IPS-20b (cell line): Measurements from ENCODE around the gene CNTN6.

Experiments used
- H3K27ac ChIP-seq: one replicate; pipeline ENCODE4 v1.5.1; 2013; ENCODE audit warnings: low read length
- H3K27me3 ChIP-seq: 2 replicates; pipeline ENCODE4 v1.6.1; 2013; ENCODE audit warnings: mild to moderate bottlenecking, low read length, inconsistent platforms; ENCODE audit not compliant: insufficient read depth
- H3K36me3 ChIP-seq: 2 replicates; pipeline ENCODE4 v1.6.1; 2013; ENCODE audit warnings: low read depth, mild to moderate bottlenecking, inconsistent platforms, low read length, moderate library complexity; ENCODE audit not compliant: insufficient read depth
- H3K4me1 ChIP-seq: 2 replicates; pipeline ENCODE4 v1.6.1; 2013; ENCODE audit warnings: mild to moderate bottlenecking, control low read depth, inconsistent platforms, low read length, moderate library complexity; ENCODE audit not compliant: insufficient read depth
- H3K4me3 ChIP-seq: 2 replicates; pipeline ENCODE4 v1.5.1; 2013; ENCODE audit warnings: mild to moderate bottlenecking, low read length, inconsistent platforms
- H3K9ac ChIP-seq: 2 replicates; pipeline ENCODE4 v1.6.1; 2013; ENCODE audit warnings: low read depth, mild to moderate bottlenecking, inconsistent platforms, low read length, moderate library complexity
- H3K9me3 ChIP-seq: 2 replicates; pipeline ENCODE4 v1.6.1; 2013; ENCODE audit warnings: mild to moderate bottlenecking, low read depth, low read length, inconsistent platforms; ENCODE audit not compliant: insufficient read depth

Gene CNTN6

GRCh38 chr3:1228289-1228688, 135.5 kb downstream of the CNTN6 start:
- H3K27me3 ChIP-seq: no peaks in the 10 kb centered on the region
- no peak overlapping the region for H3K27ac ChIP-seq
- H3K36me3 ChIP-seq: no peaks in the 10 kb centered on the region
- no peak overlapping the region for H3K4me3 ChIP-seq
- H3K9me3 ChIP-seq: no peaks in the 10 kb centered on the region
- peaks cover 9% of the 10 kb centered on the region; the same call in 1 of the 2 replicates for H3K4me1 ChIP-seq
- H3K9ac ChIP-seq: no peak overlapping the region

- Histone ChIP-seq H3K4me3 (no peak overlapping the region), H3K9me3 (no peaks in the 10 kb centered on the region), H3K27ac (no peak overlapping the region), H3K27me3 (no peaks in the 10 kb centered on the region), H3K36me3 (no peaks in the 10 kb centered on the region), H3K4me1 (peaks cover 9% of the 10 kb centered on the region; the same call in 1 of the 2 replicates), H3K9ac (no peak overlapping the region)
Measured at GRCh38 chr3:1230920-1231319, 138.1 kb downstream of the CNTN6 start.

DNA sequence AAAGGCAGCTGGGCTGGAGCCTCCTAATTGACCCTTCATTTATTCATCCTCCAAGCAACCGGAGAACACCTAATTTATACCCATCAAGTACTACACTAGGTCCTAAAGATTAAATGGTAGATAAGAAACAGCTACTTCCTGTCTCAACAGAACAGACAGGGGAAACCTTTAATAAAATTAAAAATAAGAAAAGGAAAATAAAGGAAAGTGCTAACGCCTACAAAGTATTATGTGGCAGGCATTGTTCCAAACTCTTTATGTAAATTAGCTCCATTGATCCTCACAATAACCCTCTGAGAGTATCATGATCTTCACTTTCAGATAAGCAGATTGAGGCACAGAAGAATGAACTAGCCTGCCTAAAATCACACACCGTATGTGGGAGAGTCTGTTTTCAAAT, 139.5 kb downstream of the CNTN6 start:
- no peaks in the 10 kb centered on the region for H3K27me3 ChIP-seq
- no peak overlapping the region for H3K27ac ChIP-seq
- H3K36me3 ChIP-seq: no peaks in the 10 kb centered on the region
- peaks cover 9% of the 10 kb centered on the region; the same call in 1 of the 2 replicates for H3K4me1 ChIP-seq
- H3K4me3 ChIP-seq: no peak overlapping the region
- no peaks in the 10 kb centered on the region for H3K9me3 ChIP-seq
- no peak overlapping the region for H3K9ac ChIP-seq

DNA sequence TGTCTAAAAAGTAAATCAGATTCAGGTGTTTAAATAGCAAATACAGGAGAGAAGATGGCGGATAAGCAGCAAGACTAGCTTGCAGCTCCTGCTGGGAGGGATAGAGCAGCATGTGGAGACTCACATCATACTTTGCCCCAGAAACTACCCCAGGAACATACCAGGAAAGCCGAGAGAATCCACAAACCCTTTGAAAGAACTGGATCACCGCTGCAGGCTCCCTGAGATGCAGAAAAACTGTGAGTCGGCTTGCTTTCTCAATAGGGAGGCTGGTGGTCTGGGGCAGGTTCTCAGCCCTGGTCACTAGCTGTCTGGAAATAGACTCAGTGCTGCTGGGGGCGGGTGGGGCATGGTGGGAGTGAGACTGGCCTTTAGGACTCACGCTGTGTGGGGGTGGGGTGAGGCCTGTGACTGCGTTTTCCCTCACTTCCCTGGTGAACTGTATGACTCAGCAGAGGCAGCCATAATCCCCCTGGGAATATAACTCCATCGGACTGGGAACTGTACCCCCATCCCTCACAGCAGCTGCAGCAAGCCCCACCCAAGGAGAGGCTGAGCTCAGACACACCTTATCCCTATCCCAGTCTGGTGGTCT, 142.8 kb downstream of the CNTN6 start:
- H3K27me3 ChIP-seq: no peaks in the 10 kb centered on the region
- H3K4me3 ChIP-seq: no peak overlapping the region
- H3K9me3 ChIP-seq: no peaks in the 10 kb centered on the region
- no peaks in the 10 kb centered on the region for H3K36me3 ChIP-seq
- H3K9ac ChIP-seq: no peak overlapping the region
- H3K27ac ChIP-seq: no peak overlapping the region
- peaks cover 9% of the 10 kb centered on the region; the same call in 1 of the 2 replicates for H3K4me1 ChIP-seq

DNA sequence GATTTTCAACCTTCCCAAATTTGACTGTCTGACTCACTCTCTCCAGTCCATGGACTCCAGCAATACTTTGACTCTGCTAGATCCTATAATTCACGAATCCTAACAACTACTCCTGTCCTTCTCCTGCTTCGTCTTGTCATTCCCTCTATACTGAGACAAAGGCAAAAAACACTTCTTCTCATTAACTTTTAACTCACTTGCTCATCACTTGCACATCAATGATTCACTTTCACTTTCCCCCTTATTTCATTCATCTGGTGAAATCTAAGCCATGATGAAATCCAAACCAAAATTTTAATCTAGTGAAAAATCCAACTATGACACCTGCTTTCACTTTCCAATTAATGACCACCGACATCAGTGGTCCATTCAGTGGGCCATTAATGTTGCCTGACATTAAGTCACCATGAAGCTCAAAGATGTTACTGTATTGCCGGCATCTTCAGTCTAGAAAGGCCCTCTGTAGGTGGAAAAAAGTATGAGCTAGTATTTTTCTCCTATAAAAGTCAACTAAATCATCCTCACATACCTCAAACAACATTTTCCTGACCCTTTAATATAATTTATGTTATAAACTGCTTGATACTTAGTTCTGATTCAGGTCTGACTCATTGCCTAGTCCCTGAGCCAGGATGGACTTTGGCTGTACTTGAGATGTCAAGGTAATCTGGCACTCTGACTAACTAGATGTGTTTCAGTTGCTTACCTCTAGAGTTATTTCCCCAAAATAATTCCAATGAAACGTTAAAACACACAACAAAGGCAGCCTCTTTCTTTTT, 158.6 kb downstream of the CNTN6 start:
- no peaks in the 10 kb centered on the region for H3K36me3 ChIP-seq
- H3K9ac ChIP-seq: no peak overlapping the region
- H3K4me1 ChIP-seq: no peaks in the 10 kb centered on the region
- no peak overlapping the region for H3K4me3 ChIP-seq
- H3K27me3 ChIP-seq: no peaks in the 10 kb centered on the region
- no peak overlapping the region for H3K27ac ChIP-seq
- H3K9me3 ChIP-seq: no peaks in the 10 kb centered on the region

- Histone ChIP-seq H3K36me3 (no peaks in the 10 kb centered on the region), H3K27me3 (no peaks in the 10 kb centered on the region), H3K9ac (no peak overlapping the region), H3K4me3 (no peak overlapping the region), H3K9me3 (no peaks in the 10 kb centered on the region), H3K27ac (no peak overlapping the region), H3K4me1 (no peaks in the 10 kb centered on the region)
Measured at GRCh38 chr3:1252061-1252430, 159.2 kb downstream of the CNTN6 start.

- H3K36me3 ChIP-seq: no peaks in the 10 kb centered on the region
- no peaks in the 10 kb centered on the region for H3K27me3 ChIP-seq
- no peak overlapping the region for H3K9ac ChIP-seq
- H3K9me3 ChIP-seq: no peaks in the 10 kb centered on the region
- no peak overlapping the region for H3K27ac ChIP-seq
- no peak overlapping the region for H3K4me3 ChIP-seq
- H3K4me1 ChIP-seq: no peaks in the 10 kb centered on the region
Measured at GRCh38 chr3:1262246-1262645, 169.4 kb downstream of the CNTN6 start.

DNA sequence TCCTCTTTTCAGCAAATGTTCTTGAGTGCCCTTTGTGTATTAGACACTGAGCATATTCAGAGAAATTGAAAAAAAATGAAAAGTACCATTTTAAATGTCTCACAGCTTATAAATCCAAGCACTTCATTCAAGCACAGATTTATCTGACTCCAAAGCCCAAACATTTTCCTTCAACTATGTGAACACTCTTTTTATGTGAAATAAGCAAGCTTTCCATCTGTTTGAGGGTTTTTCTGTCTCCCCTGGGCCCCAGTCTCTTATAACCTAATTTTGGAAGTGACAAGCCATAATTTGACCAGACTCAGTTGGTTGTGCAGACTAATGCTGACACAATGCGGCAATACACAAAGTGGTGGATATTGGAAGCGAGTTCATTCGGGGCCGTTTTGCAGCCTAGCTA, 170.3 kb downstream of the CNTN6 start:
- Histone ChIP-seq H3K27me3 (no peaks in the 10 kb centered on the region), H3K9me3 (no peaks in the 10 kb centered on the region), H3K4me3 (no peak overlapping the region), H3K36me3 (no peaks in the 10 kb centered on the region), H3K4me1 (no peaks in the 10 kb centered on the region), H3K27ac (no peak overlapping the region), H3K9ac (no peak overlapping the region)

- no peak overlapping the region for H3K9ac ChIP-seq
Measured at GRCh38 chr3:1269808-1270207, 177.0 kb downstream of the CNTN6 start.

DNA sequence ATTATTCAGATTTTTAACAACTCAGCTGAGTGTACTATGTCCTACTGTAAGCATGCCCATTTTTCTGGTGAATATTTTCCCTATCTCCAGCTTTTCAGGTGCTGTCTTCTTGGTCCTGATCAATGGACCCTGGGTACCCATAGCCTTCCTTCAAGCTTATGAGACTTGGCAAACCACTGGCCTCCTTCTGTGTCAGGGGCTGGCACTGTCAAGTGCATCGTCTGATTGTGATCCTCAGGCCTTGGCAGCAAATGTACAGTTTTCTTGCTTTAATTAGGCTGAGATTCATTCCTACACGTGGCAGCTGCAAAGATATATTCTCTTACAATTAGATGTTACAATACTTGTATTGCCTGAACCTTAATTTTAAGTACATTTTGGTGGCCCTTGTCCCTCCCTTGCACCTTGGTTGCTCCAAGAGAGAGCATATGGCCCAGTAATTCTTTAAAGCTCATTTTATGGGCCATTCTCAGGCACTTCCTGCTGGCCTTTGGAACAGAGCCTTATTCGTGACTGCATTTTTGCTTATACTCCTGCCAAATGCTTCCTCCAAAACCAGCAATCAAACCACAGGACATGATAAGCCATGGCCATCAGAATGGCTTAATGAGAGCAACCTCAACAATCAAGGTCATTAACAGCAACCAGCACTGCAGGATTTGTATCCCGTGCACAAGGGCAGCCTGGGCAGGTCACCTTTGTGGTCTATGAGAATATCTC, 179.9 kb downstream of the CNTN6 start:
- no peak overlapping the region for H3K9ac ChIP-seq
- H3K27me3 ChIP-seq: no peaks in the 10 kb centered on the region
- H3K9me3 ChIP-seq: no peaks in the 10 kb centered on the region
- H3K4me1 ChIP-seq: no peaks in the 10 kb centered on the region
- no peak overlapping the region for H3K4me3 ChIP-seq
- no peak overlapping the region for H3K27ac ChIP-seq
- no peaks in the 10 kb centered on the region for H3K36me3 ChIP-seq

More at GRCh38 chr3:1269808-1270207, 177.0 kb downstream of the CNTN6 start:
- Histone ChIP-seq H3K9me3 (no peaks in the 10 kb centered on the region), H3K4me3 (no peak overlapping the region), H3K27ac (no peak overlapping the region), H3K27me3 (no peaks in the 10 kb centered on the region), H3K36me3 (no peaks in the 10 kb centered on the region), H3K4me1 (no peaks in the 10 kb centered on the region)

DNA sequence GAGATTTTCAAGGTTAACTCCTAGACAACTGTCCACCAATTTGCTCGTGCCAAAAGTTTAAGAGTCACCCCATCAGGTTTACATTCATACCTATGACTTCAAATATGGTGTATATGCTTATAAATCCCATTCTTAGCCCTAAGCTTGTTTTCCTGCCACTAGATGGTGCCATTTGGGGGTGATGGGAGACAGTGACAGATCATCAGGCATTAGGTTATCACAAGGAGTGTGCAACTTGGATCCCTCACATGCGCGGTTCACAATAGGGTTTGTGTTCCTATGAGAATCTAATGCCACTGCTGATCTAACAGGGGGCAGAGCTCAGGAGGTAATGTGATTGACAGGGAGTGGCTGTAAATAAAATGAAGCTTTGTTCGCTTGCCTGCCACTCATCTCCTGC, 182.7 kb downstream of the CNTN6 start:
- no peak overlapping the region for H3K27ac ChIP-seq
- no peak overlapping the region for H3K9ac ChIP-seq
- H3K27me3 ChIP-seq: no peaks in the 10 kb centered on the region
- no peaks in the 10 kb centered on the region for H3K36me3 ChIP-seq
- no peak overlapping the region for H3K4me3 ChIP-seq
- H3K9me3 ChIP-seq: no peaks in the 10 kb centered on the region
- H3K4me1 ChIP-seq: no peaks in the 10 kb centered on the region

GRCh38 chr3:1287815-1288214, 195.0 kb downstream of the CNTN6 start:
- no peaks in the 10 kb centered on the region for H3K9me3 ChIP-seq
- no peak overlapping the region for H3K27ac ChIP-seq
- no peak overlapping the region for H3K9ac ChIP-seq
- H3K4me1 ChIP-seq: peaks cover 17% of the 10 kb centered on the region; the same call in 1 of the 2 replicates
- no peaks in the 10 kb centered on the region for H3K36me3 ChIP-seq
- no peak overlapping the region for H3K4me3 ChIP-seq
- no peaks in the 10 kb centered on the region for H3K27me3 ChIP-seq
